ENCODE measurements around the gene APBB1. TPM values are rescaled to one million over a fixed set of nuclear protein-coding genes. Genes with fewer than 3 reads are reported as not detected.
A peak's percentile ranks its signal among the peaks of the same experiment; 100 is the strongest.

APBB1 gene
- total RNA-seq, 1 experiment from 2014 or later = 83.8 TPM

DNA sequence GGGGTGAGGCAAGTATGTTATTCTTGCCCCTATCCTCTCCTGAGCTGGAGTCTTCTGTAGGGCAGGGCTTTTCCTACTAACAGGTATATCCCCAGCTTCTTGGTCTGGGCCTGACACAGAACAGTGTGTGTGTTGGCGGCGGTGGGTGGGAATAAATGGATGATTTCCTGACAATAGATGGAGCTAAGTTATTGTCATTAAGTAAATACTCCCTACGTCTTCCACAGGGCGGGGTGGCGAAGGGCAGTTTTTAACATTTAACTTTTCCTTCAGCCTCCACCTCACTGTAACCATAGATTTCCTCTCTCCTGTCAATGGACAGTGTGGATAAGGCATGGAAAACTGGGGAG is 40.3 kb downstream of the APBB1 start:
- DNase-seq (ENCODE audit: low spot score) = no peak
- Histone ChIP-seq H3K36me3 (ENCODE audit: insufficient read depth, low read length, poor library complexity, severe bottlenecking) (no peaks in the 10 kb centered on the region), H3K4me3 (ENCODE audit: low read depth, low read length, poor library complexity, severe bottlenecking) (no peak overlapping the region), H3K9me3 (ENCODE audit: low read depth, low read length, poor library complexity, severe bottlenecking) (no peaks in the 10 kb centered on the region), H3K4me1 (ENCODE audit: insufficient read depth, low read length, poor library complexity, severe bottlenecking) (peaks cover 33% of the 10 kb centered on the region), H3K27me3 (replicated peaks; ENCODE audit: insufficient read depth, low read depth, low read length, poor library complexity) (no peaks in the 10 kb centered on the region), H3K27ac (ENCODE audit: low read depth, low read length, poor library complexity, severe bottlenecking) (peak overlapping the region; percentile 50)
- CTCF ChIA-PET = interaction anchor here (0.5 to 2.1 kb wide), 21 partner anchors 11 to 818 kb away, joined by 3 to 25 read pairs (median 5); partner anchors contain the start of genes FHIP1B, MRPL17, SMPD1 and TRIM3
- POLR2A ChIA-PET (ENCODE audit: low non-redundant PET) = interaction anchor here (0.6 kb wide), 1 partner anchor 73 kb away, joined by 3 read pairs; no protein-coding TSS in a partner anchor
- intact Hi-C loops (cut with micrococcal nuclease; ENCODE audit: unreplicated experiment) = no loop called here
- no peak for TF ChIP-seq EZH2 (IDR thresholded peaks at IDR 0.05; ENCODE audit: borderline replicate concordance, low read depth, low read length, poor library complexity, severe bottlenecking)
- TF ChIP-seq, protein P1, sequence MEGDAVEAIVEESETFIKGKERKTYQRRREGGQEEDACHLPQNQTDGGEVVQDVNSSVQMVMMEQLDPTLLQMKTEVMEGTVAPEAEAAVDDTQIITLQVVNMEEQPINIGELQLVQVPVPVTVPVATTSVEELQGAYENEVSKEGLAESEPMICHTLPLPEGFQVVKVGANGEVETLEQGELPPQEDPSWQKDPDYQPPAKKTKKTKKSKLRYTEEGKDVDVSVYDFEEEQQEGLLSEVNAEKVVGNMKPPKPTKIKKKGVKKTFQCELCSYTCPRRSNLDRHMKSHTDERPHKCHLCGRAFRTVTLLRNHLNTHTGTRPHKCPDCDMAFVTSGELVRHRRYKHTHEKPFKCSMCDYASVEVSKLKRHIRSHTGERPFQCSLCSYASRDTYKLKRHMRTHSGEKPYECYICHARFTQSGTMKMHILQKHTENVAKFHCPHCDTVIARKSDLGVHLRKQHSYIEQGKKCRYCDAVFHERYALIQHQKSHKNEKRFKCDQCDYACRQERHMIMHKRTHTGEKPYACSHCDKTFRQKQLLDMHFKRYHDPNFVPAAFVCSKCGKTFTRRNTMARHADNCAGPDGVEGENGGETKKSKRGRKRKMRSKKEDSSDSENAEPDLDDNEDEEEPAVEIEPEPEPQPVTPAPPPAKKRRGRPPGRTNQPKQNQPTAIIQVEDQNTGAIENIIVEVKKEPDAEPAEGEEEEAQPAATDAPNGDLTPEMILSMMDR (conservative IDR thresholded peaks at IDR 0.05; ENCODE audit: low read depth, low read length) = no peak
- no TSS peak for BruUV-seq (replicated peaks)

DNA sequence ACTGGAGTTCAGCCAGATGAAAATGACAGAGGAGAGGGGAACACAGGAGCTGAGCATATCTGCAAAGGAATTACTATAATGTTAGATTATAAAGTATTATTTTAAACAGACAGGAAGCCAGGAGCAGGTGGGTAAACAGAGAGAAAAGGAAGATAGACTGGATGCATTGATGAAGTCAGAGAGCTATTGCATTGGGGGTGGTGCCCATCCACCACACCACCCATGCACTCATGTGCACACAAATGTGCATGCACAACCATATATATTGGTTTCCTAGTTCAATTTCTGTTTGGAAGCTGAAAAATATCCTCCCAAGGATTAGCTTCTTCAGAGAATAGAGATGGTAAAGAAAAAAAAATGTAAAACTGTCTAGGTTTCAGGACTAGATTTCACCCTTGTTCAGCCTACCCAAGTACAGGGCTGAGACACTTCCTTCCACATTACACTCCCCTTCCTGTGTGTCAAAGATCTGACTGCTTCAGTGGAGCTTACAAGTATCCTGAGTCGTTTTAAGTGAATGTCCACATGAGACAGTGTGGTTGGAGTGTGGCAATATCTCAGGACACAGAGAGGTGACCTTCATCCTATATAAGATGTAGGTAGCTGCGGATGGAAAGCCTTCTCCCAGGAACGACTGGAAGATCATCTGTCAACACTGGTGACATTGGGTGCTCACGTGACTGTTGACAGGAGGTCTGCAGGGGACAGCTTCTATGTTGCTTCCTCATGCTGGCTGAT is 40.8 kb downstream of the APBB1 start:
- ChIA-PET CTCF (interaction anchor here (0.5 to 2.1 kb wide), 10 partner anchors 15 to 379 kb away, joined by 3 to 15 read pairs (median 10); partner anchors contain the start of gene MRPL17), POLR2A (ENCODE audit: low non-redundant PET) (interaction anchor here (0.6 kb wide), 1 partner anchor 56 kb away, joined by 5 read pairs; no protein-coding TSS in a partner anchor)
- no peaks in the 10 kb centered on the region for H3K36me3 ChIP-seq (ENCODE audit: insufficient read depth, low read length, poor library complexity, severe bottlenecking)
- H3K4me1 ChIP-seq (ENCODE audit: insufficient read depth, low read length, poor library complexity, severe bottlenecking) = peaks cover 29% of the 10 kb centered on the region
- DNase-seq (ENCODE audit: low spot score) = no peak
- no peaks in the 10 kb centered on the region for H3K9me3 ChIP-seq (ENCODE audit: low read depth, low read length, poor library complexity, severe bottlenecking)
- no peak for TF ChIP-seq EZH2 (IDR thresholded peaks at IDR 0.05; ENCODE audit: borderline replicate concordance, low read depth, low read length, poor library complexity, severe bottlenecking)
- TF ChIP-seq, protein P1 (conservative IDR thresholded peaks at IDR 0.05; ENCODE audit: low read depth, low read length) = no peak
- BruUV-seq (replicated peaks) = no TSS peak
- intact Hi-C loops (cut with micrococcal nuclease; ENCODE audit: unreplicated experiment) = no loop called here
- no peak overlapping the region for H3K27ac ChIP-seq (ENCODE audit: low read depth, low read length, poor library complexity, severe bottlenecking)
- no peak overlapping the region for H3K4me3 ChIP-seq (ENCODE audit: low read depth, low read length, poor library complexity, severe bottlenecking)
- H3K27me3 ChIP-seq (replicated peaks; ENCODE audit: insufficient read depth, low read depth, low read length, poor library complexity) = no peaks in the 10 kb centered on the region

DNA sequence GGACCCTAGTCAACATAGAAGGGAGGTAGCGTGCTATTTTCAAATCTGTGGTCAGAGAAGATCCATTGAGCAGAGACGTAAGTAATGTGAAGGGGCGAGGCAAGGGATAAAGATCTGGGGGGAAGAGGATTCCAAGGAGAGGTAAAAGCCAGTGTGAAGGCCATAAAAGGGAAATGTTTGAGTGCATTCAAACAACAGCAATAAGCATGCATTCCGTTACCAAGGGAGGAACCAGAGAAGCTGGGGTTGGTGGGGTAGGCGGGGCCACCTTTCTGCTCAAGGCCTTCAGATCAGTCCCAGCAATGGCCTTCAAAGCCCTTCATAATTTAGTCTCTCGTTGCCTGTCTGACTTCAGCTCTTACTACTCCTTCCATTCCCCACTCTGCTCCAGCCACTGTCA is 47.1 kb downstream of the APBB1 start:
- no peak for DNase-seq (ENCODE audit: low spot score)
- H3K9me3 ChIP-seq (ENCODE audit: low read depth, low read length, poor library complexity, severe bottlenecking) = no peaks in the 10 kb centered on the region
- TF ChIP-seq EZH2 (IDR thresholded peaks at IDR 0.05; ENCODE audit: borderline replicate concordance, low read depth, low read length, poor library complexity, severe bottlenecking) = no peak
- TF ChIP-seq, protein P1 (conservative IDR thresholded peaks at IDR 0.05; ENCODE audit: low read depth, low read length) = no peak
- intact Hi-C loops (cut with micrococcal nuclease; ENCODE audit: unreplicated experiment) = no loop called here
- CTCF ChIA-PET = no interaction called here
- H3K4me1 ChIP-seq (ENCODE audit: insufficient read depth, low read length, poor library complexity, severe bottlenecking) = no peaks in the 10 kb centered on the region
- H3K36me3 ChIP-seq (ENCODE audit: insufficient read depth, low read length, poor library complexity, severe bottlenecking) = no peaks in the 10 kb centered on the region
- no peaks in the 10 kb centered on the region for H3K27me3 ChIP-seq (replicated peaks; ENCODE audit: insufficient read depth, low read depth, low read length, poor library complexity)
- BruUV-seq (replicated peaks) = no TSS peak
- H3K4me3 ChIP-seq (ENCODE audit: low read depth, low read length, poor library complexity, severe bottlenecking) = no peak overlapping the region
- H3K27ac ChIP-seq (ENCODE audit: low read depth, low read length, poor library complexity, severe bottlenecking) = no peak overlapping the region
- POLR2A ChIA-PET (ENCODE audit: low non-redundant PET) = no interaction called here

Data from A673 (cell line).